Gastroesophageal sphincter (tissue), 2 donors: ENCODE results near the gene C1orf87.

Source experiments
- POLR2A ChIP-seq, 2 donors: fragments of 450-650 bp; IDR thresholded peaks; one replicate each; pipeline ENCODE4 v1.6.1; 2017; ENCODE audit warnings: antibody characterized with exemption in 2 of 2, mild to moderate bottlenecking in 2 of 2, moderate library complexity in 1 of 2
- POLR2AphosphoS5 ChIP-seq: sonication (generic); formaldehyde crosslinking; IDR thresholded peaks from one replicate; pipeline ENCODE4 v1.6.1; 2017; ENCODE audit warnings: antibody characterized with exemption

GRCh38 chr1:60017508-60018205 is 55.9 kb downstream of the C1orf87 start:
- TF ChIP-seq POLR2A (IDR thresholded peaks at IDR 0.05) = no peak
- no peak for TF ChIP-seq POLR2AphosphoS5
